IMR-90 (cell line): ENCODE results near the gene LRRN2. TPM values are rescaled to one million over a fixed set of nuclear protein-coding genes. Genes with fewer than 3 reads are reported as not detected.
A peak's percentile ranks its signal among the peaks of the same experiment; 100 is the strongest.

Source experiments
- ATAC-seq: fragments of 200-7000 bp; cut with Tn5 transposase; 2 replicates; pipeline ENCODE4 v1.9.1; 2020; ENCODE audit warnings: low read depth, mild to moderate bottlenecking, moderate library complexity
- BruUV-seq: library from RNA; stranded (reverse); fragments of 400-500 nt; replicated peaks from 2 replicates; lab custom pipeline; 2021; lab: Mats Ljungman, UMichigan
- CTCF ChIA-PET: fragments of 300-600 bp; formaldehyde crosslinking; extraction: SDS; loops from one replicate; lab custom pipeline; 2021; ENCODE audit warnings: antibody characterized with exemption; lab: Yijun Ruan, JAX
- POLR2A ChIA-PET: fragments of 300-600 bp; sonication (Branson Sonifier 250); formaldehyde crosslinking; loops from one replicate; lab custom pipeline; 2022; ENCODE audit warnings: antibody characterized with exemption; ENCODE audit not compliant: unreplicated experiment; lab: Charles Lee
- DNase-seq: peaks from one replicate; pipeline ENCODE4 v3.0.0; 2013
- H2AFZ ChIP-seq: replicated peaks from 2 replicates; pipeline ENCODE3; 2013; ENCODE audit warnings: low read length, mild to moderate bottlenecking; ENCODE audit not compliant: poor library complexity
- H2AK5ac ChIP-seq: 2 replicates; pipeline ENCODE4 v1.6.1; 2013; ENCODE audit warnings: low read depth, low read length, inconsistent platforms
- H2AK9ac ChIP-seq: replicated peaks from 2 replicates; pipeline ENCODE3; 2013; ENCODE audit warnings: mild to moderate bottlenecking, low read depth, low read length, moderate library complexity; ENCODE audit not compliant: poor library complexity
- H2BK120ac ChIP-seq: 2 replicates; pipeline ENCODE4 v1.6.1; 2013; ENCODE audit warnings: low read depth, low read length, inconsistent platforms
- H2BK15ac ChIP-seq: 3 replicates; pipeline ENCODE4 v1.6.1; 2013; ENCODE audit warnings: low read depth, low read length, inconsistent platforms
- H2BK20ac ChIP-seq: 2 replicates; pipeline ENCODE4 v1.6.1; 2013; ENCODE audit warnings: low read depth, mild to moderate bottlenecking, inconsistent platforms, low read length, moderate library complexity
- H2BK5ac ChIP-seq: 2 replicates; pipeline ENCODE4 v1.6.1; 2013; ENCODE audit warnings: mild to moderate bottlenecking, low read depth, low read length, inconsistent platforms; ENCODE audit not compliant: poor library complexity, severe bottlenecking
- H3K14ac ChIP-seq: replicated peaks from 2 replicates; pipeline ENCODE4 v1.6.1; 2013; ENCODE audit warnings: low read depth, low read length, inconsistent platforms
- H3K18ac ChIP-seq: 2 replicates; pipeline ENCODE4 v1.6.1; 2013; ENCODE audit warnings: low read depth, low read length, control low read depth
- H3K23ac ChIP-seq: 2 replicates; pipeline ENCODE4 v1.6.1; 2013; ENCODE audit warnings: low read depth, low read length, inconsistent platforms
- H3K27ac ChIP-seq: 2 replicates; pipeline ENCODE4 v1.5.1; 2013; ENCODE audit warnings: mild to moderate bottlenecking, control low read depth, low read length; ENCODE audit not compliant: insufficient read depth
- H3K27me3 ChIP-seq: 2 replicates; pipeline ENCODE4 v1.6.1; 2013; ENCODE audit warnings: low read length; ENCODE audit not compliant: control insufficient read depth, insufficient read depth
- H3K36me3 ChIP-seq: 2 replicates; pipeline ENCODE4 v1.6.1; 2013; ENCODE audit warnings: low read length, mixed read lengths; ENCODE audit not compliant: control insufficient read depth, insufficient read depth
- H3K4ac ChIP-seq: 2 replicates; pipeline ENCODE4 v1.6.1; 2013; ENCODE audit warnings: low read depth, low read length, inconsistent platforms
- H3K4me1 ChIP-seq: 2 replicates; pipeline ENCODE4 v1.6.1; 2013; ENCODE audit warnings: low read length, mixed read lengths; ENCODE audit not compliant: control insufficient read depth, insufficient read depth
- H3K4me2 ChIP-seq: 2 replicates; pipeline ENCODE4 v1.6.1; 2013; ENCODE audit warnings: low read depth, mild to moderate bottlenecking, control low read depth, low read length, moderate library complexity
- H3K4me3 ChIP-seq: 2 replicates; pipeline ENCODE4 v1.5.1; 2013; ENCODE audit warnings: low read depth, mild to moderate bottlenecking, control low read depth, low read length, moderate library complexity; ENCODE audit not compliant: insufficient read depth
- H3K56ac ChIP-seq: 2 replicates; pipeline ENCODE4 v1.6.1; 2013; ENCODE audit warnings: low read length, inconsistent platforms; ENCODE audit not compliant: insufficient read depth; ENCODE audit errors: extremely low read depth
- H3K79me1 ChIP-seq, 2 experiments: 2 replicates each; pipeline ENCODE4 v1.6.1; 2013; ENCODE audit warnings: low read length in 2 of 2, inconsistent platforms in 1 of 2, low read depth in 1 of 2
- H3K9ac ChIP-seq: 2 replicates; pipeline ENCODE4 v1.6.1; 2013; ENCODE audit warnings: low read depth, low read length, control low read depth
- H3K9me1 ChIP-seq: 2 replicates; pipeline ENCODE4 v1.6.1; 2013; ENCODE audit warnings: low read length, inconsistent platforms; ENCODE audit not compliant: insufficient read depth
- H3K9me3 ChIP-seq: 2 replicates; pipeline ENCODE4 v1.6.1; 2013; ENCODE audit warnings: low read length; ENCODE audit not compliant: control insufficient read depth, insufficient read depth
- H4K20me1 ChIP-seq: 2 replicates; pipeline ENCODE4 v1.6.1; 2013; ENCODE audit warnings: low read length, inconsistent platforms; ENCODE audit not compliant: insufficient read depth
- H4K5ac ChIP-seq: 2 replicates; pipeline ENCODE4 v1.6.1; 2013; ENCODE audit warnings: mild to moderate bottlenecking, low read depth, low read length, control low read depth
- H4K8ac ChIP-seq, 2 experiments: 2 replicates each; pipeline ENCODE4 v1.6.1; 2013; ENCODE audit warnings: low read depth in 2 of 2, low read length in 2 of 2, control low read depth in 1 of 2, inconsistent platforms in 1 of 2
- H4K91ac ChIP-seq: 2 replicates; pipeline ENCODE4 v1.6.1; 2013; ENCODE audit warnings: low read depth, low read length, inconsistent platforms; ENCODE audit not compliant: insufficient read depth
- CHD1 ChIP-seq: IDR thresholded peaks from 2 replicates; pipeline ENCODE4 v1.6.1; 2012; ENCODE audit warnings: low read depth, low read length, improper control_type of control experiment
- WGBS, 2 experiments: methylation state at CpG; one replicate each; pipeline versions ENCODE4 v1.1.5 to v1.1.7; 2013; ENCODE audit warnings: missing lambda C conversion rate in 2 of 2; ENCODE audit not compliant: insufficient read length in 1 of 2; ENCODE audit errors: extremely low coverage in 2 of 2; 5-methylcytosine and 5-hydroxymethylcytosine counted together
- dilution Hi-C: fragments of 300-500 bp; cut with HindIII; formaldehyde crosslinking; loops from one replicate; pipeline ENCODE4 v1.14.3; 2018; ENCODE audit warnings: low sequenced_read_pairs; ENCODE audit not compliant: unreplicated experiment
- in situ Hi-C: fragments of 300-500 bp; cut with MboI; formaldehyde crosslinking; loops from 3 replicates; pipeline ENCODE4 v1.14.3; 2019; ENCODE audit warnings: low sequenced_read_pairs, inconsistent platforms, mixed read lengths
- intact Hi-C: fragments of 100-400 bp; cut with micrococcal nuclease; formaldehyde crosslinking; loops from 2 replicates; pipeline ENCODE4 v1.10.0; 2022
- polyA plus RNA-seq, 3 experiments: library from polyadenylated mRNA; depleted of rRNA; stranded (reverse); fragments of >200 nt; gene quantifications; 2 replicates each; pipeline ENCODE4 v1.2.3, GENCODE V29; 2012; ENCODE audit warnings: low replicate concordance in 1 of 3
- total RNA-seq: library from RNA; depleted of rRNA; stranded (reverse); fragments of >200 nt; gene quantifications from 2 replicates; pipeline ENCODE4 v1.2.3, GENCODE V29; 2012
- TF ChIP-seq, protein P1 (sequence below): conservative IDR thresholded peaks from 2 replicates; pipeline ENCODE4 v1.5.1; 2012; ENCODE audit warnings: mild to moderate bottlenecking, low read depth, low read length, improper control_type of control experiment

LRRN2 gene
- total and polyA plus RNA-seq, 2 of the 4 experiments (the other 2 are of a cell fraction), result not detected

DNA sequence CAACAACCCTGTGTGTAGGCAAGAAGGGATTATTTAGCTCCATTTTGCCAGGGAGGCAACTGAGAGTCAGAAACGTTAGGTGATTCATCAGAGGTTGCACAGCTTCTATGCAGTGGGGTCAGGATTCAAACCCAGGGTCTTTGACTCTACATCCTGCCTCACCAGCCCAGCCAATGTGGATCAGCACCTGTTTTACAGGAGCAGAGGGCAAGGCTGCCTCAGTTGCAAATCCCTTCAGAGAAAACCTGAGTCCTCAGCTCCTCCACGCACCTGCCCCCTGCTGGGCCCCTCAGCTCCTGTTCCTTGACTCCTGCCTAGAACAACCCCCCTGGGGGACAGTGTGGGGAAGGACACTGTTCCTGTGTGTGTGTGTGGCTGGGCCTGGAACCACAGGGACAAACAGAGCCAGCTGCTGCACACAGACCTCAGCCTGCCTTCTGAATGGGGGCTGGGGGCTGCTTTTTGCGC is 61.6 kb downstream of the LRRN2 start:
- Histone ChIP-seq H2BK5ac (no peak overlapping the region), H2BK15ac (no peak overlapping the region), H2AFZ (no peak overlapping the region), H2AK9ac (no peak overlapping the region), H3K9ac (no peak overlapping the region), H3K14ac (no peak overlapping the region), H3K36me3 (no peaks in the 10 kb centered on the region), H2BK120ac (no peak overlapping the region), H3K9me3 (no peaks in the 10 kb centered on the region), H4K8ac (no peak overlapping the region), H4K91ac (no peak overlapping the region), H3K79me1 (no peaks in the 10 kb centered on the region), H2AK5ac (no peak overlapping the region), H3K18ac (no peak overlapping the region), H3K4me1 (no peaks in the 10 kb centered on the region), H3K56ac (no peak overlapping the region), H3K4ac (no peak overlapping the region), H4K5ac (no peak overlapping the region), H3K27ac (no peak overlapping the region), H2BK20ac (no peak overlapping the region), H3K27me3 (peaks cover 49% of the 10 kb centered on the region), H3K23ac (no peak overlapping the region), H3K9me1 (no peaks in the 10 kb centered on the region), H3K4me2 (no peak overlapping the region), H4K20me1 (no peaks in the 10 kb centered on the region), H3K4me3 (no peak overlapping the region)
- DNase-seq (no peak), ATAC-seq (no peak)
- dilution Hi-C loops (no loop called here), intact Hi-C loops (no loop called here), in situ Hi-C loops (no loop called here)
- ChIA-PET POLR2A (no interaction called here), CTCF (no interaction called here)
- no TSS peak for BruUV-seq
- TF ChIP-seq, protein P1, sequence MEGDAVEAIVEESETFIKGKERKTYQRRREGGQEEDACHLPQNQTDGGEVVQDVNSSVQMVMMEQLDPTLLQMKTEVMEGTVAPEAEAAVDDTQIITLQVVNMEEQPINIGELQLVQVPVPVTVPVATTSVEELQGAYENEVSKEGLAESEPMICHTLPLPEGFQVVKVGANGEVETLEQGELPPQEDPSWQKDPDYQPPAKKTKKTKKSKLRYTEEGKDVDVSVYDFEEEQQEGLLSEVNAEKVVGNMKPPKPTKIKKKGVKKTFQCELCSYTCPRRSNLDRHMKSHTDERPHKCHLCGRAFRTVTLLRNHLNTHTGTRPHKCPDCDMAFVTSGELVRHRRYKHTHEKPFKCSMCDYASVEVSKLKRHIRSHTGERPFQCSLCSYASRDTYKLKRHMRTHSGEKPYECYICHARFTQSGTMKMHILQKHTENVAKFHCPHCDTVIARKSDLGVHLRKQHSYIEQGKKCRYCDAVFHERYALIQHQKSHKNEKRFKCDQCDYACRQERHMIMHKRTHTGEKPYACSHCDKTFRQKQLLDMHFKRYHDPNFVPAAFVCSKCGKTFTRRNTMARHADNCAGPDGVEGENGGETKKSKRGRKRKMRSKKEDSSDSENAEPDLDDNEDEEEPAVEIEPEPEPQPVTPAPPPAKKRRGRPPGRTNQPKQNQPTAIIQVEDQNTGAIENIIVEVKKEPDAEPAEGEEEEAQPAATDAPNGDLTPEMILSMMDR, result peak; percentile 23; the same call in 1 of the 2 replicates
- no peak for TF ChIP-seq CHD1
- WGBS, 2 experiments, result 0% methylated on average over 1 of the region's 3 CpGs; no CpG with 5 or more reads in 1 of the 2 experiments
